Neural progenitor cell (in vitro differentiated cells): ENCODE data around the gene ISL2. TPM values are rescaled to one million over a fixed set of nuclear protein-coding genes. Genes with fewer than 3 reads are reported as not detected.

Experiments
- DNase-seq: peaks from one replicate; pipeline ENCODE4 v3.0.0-alpha.2; 2016; ENCODE audit warnings: low spot score
- H2AFZ ChIP-seq: fragments of 200-600 bp; sonication (generic); replicated peaks from 2 replicates; pipeline ENCODE4 v1.6.1; 2016; ENCODE audit warnings: antibody characterized with exemption
- H3F3A ChIP-seq: fragments of 200-600 bp; sonication (generic); 2 replicates; pipeline ENCODE4 v1.6.1; 2016; ENCODE audit warnings: antibody characterized with exemption, low read depth
- H3K27ac ChIP-seq: fragments of 200-600 bp; sonication (generic); 2 replicates; pipeline ENCODE4 v1.5.1; 2016; ENCODE audit warnings: mild to moderate bottlenecking
- H3K27me3 ChIP-seq: fragments of 200-600 bp; sonication (generic); 2 replicates; pipeline ENCODE4 v1.6.1; 2016; ENCODE audit warnings: mild to moderate bottlenecking, moderate library complexity
- H3K36me3 ChIP-seq: fragments of 200-600 bp; sonication (generic); 2 replicates; pipeline ENCODE4 v1.5.1; 2016
- H3K4me1 ChIP-seq: fragments of 200-600 bp; sonication (generic); 2 replicates; pipeline ENCODE4 v1.6.1; 2016; ENCODE audit warnings: mixed run types
- H3K4me2 ChIP-seq: fragments of 200-600 bp; sonication (generic); 2 replicates; pipeline ENCODE4 v1.6.1; 2016
- H3K4me3 ChIP-seq: fragments of 200-600 bp; sonication (generic); 2 replicates; pipeline ENCODE4 v1.5.1; 2016
- H3K79me2 ChIP-seq: fragments of 200-600 bp; sonication (generic); 2 replicates; pipeline ENCODE4 v1.6.1; 2016; ENCODE audit warnings: low read depth
- H3K9ac ChIP-seq: fragments of 200-600 bp; sonication (generic); 2 replicates; pipeline ENCODE4 v1.6.1; 2016
- H3K9me3 ChIP-seq: fragments of 200-600 bp; sonication (generic); 2 replicates; pipeline ENCODE4 v1.5.1; 2016; ENCODE audit warnings: low read depth
- H4K20me1 ChIP-seq: fragments of 200-600 bp; sonication (generic); 2 replicates; pipeline ENCODE4 v1.6.1; 2016; ENCODE audit warnings: low read depth
- H3K27ac Mint-ChIP-seq: 3 replicates; pipeline ENCODE4 v1.8.0; 2021; ENCODE audit warnings: mixed read lengths
- H3K27me3 Mint-ChIP-seq: 2 replicates; pipeline ENCODE4 v1.8.0; 2022; ENCODE audit warnings: low read depth, mild to moderate bottlenecking, inconsistent platforms, moderate library complexity, mixed read lengths; ENCODE audit not compliant: insufficient read depth
- H3K36me3 Mint-ChIP-seq: 3 replicates; pipeline ENCODE4 v1.8.0; 2021; ENCODE audit warnings: mixed read lengths
- H3K4me1 Mint-ChIP-seq: 3 replicates; pipeline ENCODE4 v1.8.0; 2021; ENCODE audit warnings: mixed read lengths
- H3K4me3 Mint-ChIP-seq: 3 replicates; pipeline ENCODE4 v1.8.0; 2021; ENCODE audit warnings: mild to moderate bottlenecking, moderate library complexity, mixed read lengths
- H3K9me3 Mint-ChIP-seq: 3 replicates; pipeline ENCODE4 v1.8.0; 2020; ENCODE audit warnings: mixed read lengths
- EZH2 ChIP-seq: fragments of 200-600 bp; sonication (generic); IDR thresholded peaks from 2 replicates; pipeline ENCODE4 v1.6.1; 2017; ENCODE audit warnings: antibody characterized with exemption, mild to moderate bottlenecking, moderate library complexity
- EZH2phosphoT487 ChIP-seq: fragments of 200-600 bp; sonication (generic); IDR thresholded peaks from 2 replicates; pipeline ENCODE4 v1.6.1; 2017; ENCODE audit warnings: antibody characterized with exemption
- total RNA-seq: library from RNA; depleted of rRNA; stranded (reverse); fragments of >200 nt; gene quantifications from 2 replicates; pipeline ENCODE4 v1.2.3, GENCODE V29; 2015; ENCODE audit warnings: low replicate concordance
- TF ChIP-seq, protein P1 (sequence below): fragments of 200-600 bp; sonication (generic); IDR thresholded peaks from 2 replicates; pipeline ENCODE4 v1.5.1; 2017; ENCODE audit warnings: antibody characterized with exemption, mild to moderate bottlenecking

ISL2 gene
- total RNA-seq, 1 donor from 2014 or later, result not detected

DNA sequence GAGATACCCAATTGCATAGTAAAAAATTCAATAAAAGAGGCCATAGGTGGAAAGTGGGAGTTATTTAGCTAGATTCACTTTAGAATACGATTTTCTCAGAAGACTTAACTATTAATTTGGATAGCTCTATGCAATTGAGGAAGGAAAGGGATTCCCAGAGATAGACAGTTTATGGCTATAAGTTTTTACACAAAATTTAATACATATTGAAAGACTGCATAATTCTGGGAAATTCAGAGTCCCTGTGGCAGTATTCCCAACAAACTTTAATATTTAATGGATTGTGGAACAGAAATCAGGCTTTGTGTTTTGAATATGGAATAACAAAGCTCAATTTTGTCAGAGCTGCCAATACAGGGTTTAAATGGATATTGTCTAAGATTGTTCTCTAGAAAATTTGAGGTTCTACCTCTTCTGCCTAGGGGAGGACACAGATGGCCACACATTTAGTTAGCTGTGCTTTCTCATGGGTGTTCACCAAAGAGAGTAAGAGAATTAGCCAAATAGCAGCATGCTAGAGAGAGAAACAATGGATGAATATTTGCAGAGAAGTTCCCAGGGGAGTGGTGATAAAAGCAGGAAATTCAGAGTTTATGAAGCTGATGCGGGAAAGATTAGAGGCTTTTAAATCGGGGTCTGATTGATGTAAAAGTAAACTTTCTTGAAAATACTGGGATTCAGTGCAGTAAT, 8.5 kb downstream of the ISL2 start:
- H3K9me3 ChIP-seq, result no peaks in the 10 kb centered on the region
- peaks cover 73% of the 10 kb centered on the region for H3K27me3 Mint-ChIP-seq
- no peak overlapping the region for H3K4me2 ChIP-seq
- H3K4me1 ChIP-seq, result peaks cover 24% of the 10 kb centered on the region
- H3F3A ChIP-seq, result peaks cover 47% of the 10 kb centered on the region
- H3K27me3 ChIP-seq, result peaks cover 100% of the 10 kb centered on the region
- H3K79me2 ChIP-seq, result no peaks in the 10 kb centered on the region
- no peak for DNase-seq
- H3K9ac ChIP-seq, result no peak overlapping the region
- H3K9me3 Mint-ChIP-seq, result no peaks in the 10 kb centered on the region
- no peak overlapping the region for H2AFZ ChIP-seq
- H3K36me3 ChIP-seq, result no peaks in the 10 kb centered on the region
- peaks cover 30% of the 10 kb centered on the region for H3K4me1 Mint-ChIP-seq
- H3K27ac ChIP-seq, result no peak overlapping the region
- H3K4me3 Mint-ChIP-seq, result peak overlapping the region; percentile 52
- H3K27ac Mint-ChIP-seq, result no peak overlapping the region
- H3K36me3 Mint-ChIP-seq, result no peaks in the 10 kb centered on the region
- peaks cover 83% of the 10 kb centered on the region for H4K20me1 ChIP-seq
- no peak overlapping the region for H3K4me3 ChIP-seq
- TF ChIP-seq, protein P1, sequence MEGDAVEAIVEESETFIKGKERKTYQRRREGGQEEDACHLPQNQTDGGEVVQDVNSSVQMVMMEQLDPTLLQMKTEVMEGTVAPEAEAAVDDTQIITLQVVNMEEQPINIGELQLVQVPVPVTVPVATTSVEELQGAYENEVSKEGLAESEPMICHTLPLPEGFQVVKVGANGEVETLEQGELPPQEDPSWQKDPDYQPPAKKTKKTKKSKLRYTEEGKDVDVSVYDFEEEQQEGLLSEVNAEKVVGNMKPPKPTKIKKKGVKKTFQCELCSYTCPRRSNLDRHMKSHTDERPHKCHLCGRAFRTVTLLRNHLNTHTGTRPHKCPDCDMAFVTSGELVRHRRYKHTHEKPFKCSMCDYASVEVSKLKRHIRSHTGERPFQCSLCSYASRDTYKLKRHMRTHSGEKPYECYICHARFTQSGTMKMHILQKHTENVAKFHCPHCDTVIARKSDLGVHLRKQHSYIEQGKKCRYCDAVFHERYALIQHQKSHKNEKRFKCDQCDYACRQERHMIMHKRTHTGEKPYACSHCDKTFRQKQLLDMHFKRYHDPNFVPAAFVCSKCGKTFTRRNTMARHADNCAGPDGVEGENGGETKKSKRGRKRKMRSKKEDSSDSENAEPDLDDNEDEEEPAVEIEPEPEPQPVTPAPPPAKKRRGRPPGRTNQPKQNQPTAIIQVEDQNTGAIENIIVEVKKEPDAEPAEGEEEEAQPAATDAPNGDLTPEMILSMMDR, result no peak
- peak; percentile 67 for TF ChIP-seq EZH2
- peak; percentile 3 for TF ChIP-seq EZH2phosphoT487

DNA sequence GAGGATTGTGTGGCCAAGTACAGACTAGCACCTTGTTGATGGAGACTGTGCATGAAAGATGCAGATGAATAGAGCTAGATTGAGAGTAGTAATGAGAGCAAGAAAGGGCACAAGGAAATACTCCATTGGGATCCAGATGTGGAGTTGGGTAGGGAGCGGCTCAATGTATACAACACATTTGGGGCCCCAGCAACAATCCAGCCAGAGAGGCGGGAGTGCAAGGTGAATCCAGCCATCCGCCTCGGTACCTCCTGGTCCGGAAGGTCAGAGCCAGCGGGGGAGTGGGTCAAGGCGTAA, 9.0 kb downstream of the ISL2 start:
- H3K79me2 ChIP-seq, result no peaks in the 10 kb centered on the region
- peak overlapping the region; percentile 86 for H3K4me2 ChIP-seq
- H3K4me1 ChIP-seq, result peaks cover 19% of the 10 kb centered on the region
- H3K27ac ChIP-seq, result no peak overlapping the region
- H3F3A ChIP-seq, result peaks cover 47% of the 10 kb centered on the region
- H3K9ac ChIP-seq, result no peak overlapping the region
- peak overlapping the region; percentile 52 for H3K4me3 Mint-ChIP-seq
- H3K36me3 ChIP-seq, result no peaks in the 10 kb centered on the region
- no peak overlapping the region for H2AFZ ChIP-seq
- H3K27me3 Mint-ChIP-seq, result peaks cover 68% of the 10 kb centered on the region
- TF ChIP-seq EZH2phosphoT487, result peak; percentile 1
- TF ChIP-seq, protein P1, result no peak
- H3K4me3 ChIP-seq, result peak overlapping the region; percentile 51
- H3K36me3 Mint-ChIP-seq, result no peaks in the 10 kb centered on the region
- no peaks in the 10 kb centered on the region for H3K9me3 Mint-ChIP-seq
- peaks cover 100% of the 10 kb centered on the region for H3K27me3 ChIP-seq
- peaks cover 26% of the 10 kb centered on the region for H3K4me1 Mint-ChIP-seq
- H4K20me1 ChIP-seq, result peaks cover 79% of the 10 kb centered on the region
- H3K27ac Mint-ChIP-seq, result no peak overlapping the region
- H3K9me3 ChIP-seq, result no peaks in the 10 kb centered on the region
- DNase-seq, result no peak

DNA sequence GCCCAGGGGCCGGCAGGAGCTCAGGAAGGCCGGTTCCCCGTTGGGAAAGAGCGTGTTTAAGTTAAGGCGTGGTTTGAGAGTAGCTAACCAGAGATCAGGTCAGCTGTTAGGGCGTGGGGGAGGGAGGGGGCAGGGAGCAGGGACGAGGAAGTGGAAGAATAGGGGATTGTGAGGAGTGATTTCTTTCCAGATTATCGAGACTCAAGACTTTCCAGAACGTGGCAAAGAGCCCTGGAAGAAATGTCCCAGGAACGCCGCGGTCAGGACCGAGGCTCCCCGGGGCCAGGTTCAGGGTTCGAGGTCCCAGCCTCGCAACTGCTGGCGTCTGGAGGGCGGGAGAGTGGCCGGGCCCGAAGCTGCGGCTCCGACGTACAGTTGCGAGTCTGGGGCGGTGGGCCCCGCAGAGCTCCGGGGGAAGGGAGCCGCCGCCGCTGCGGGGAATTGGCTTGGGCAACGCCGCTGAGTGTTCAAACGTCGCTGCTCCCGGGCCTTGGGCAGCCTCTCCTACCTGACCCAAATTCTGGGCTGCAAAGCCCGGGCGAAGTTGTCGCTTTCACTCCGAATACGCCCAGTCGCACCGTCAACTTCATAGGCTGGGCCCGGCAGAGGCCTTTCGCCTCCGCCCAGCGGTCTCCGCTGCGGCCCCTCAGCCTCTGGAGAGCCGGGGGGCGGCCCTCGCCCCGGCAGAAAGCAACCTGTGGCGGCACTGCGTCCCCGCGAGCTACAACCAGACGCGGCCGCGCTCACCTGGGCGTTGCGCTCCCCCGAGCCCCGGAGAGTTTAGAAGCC, 9.5 kb downstream of the ISL2 start:
- DNase-seq, result peak; percentile 70
- peaks cover 63% of the 10 kb centered on the region for H3K27me3 Mint-ChIP-seq
- H3K4me2 ChIP-seq, result peak overlapping the region; percentile 86

More for the DNA sequence above, 9.5 kb downstream of the ISL2 start:
- Histone ChIP-seq H3K27me3 (peaks cover 100% of the 10 kb centered on the region), H3K9ac (no peak overlapping the region), H3K9me3 (no peaks in the 10 kb centered on the region), H3K4me3 (peak overlapping the region; percentile 51), H2AFZ (peak overlapping the region; percentile 37), H3K79me2 (no peaks in the 10 kb centered on the region), H4K20me1 (peaks cover 73% of the 10 kb centered on the region), H3K4me1 (peaks cover 14% of the 10 kb centered on the region), H3F3A (peaks cover 44% of the 10 kb centered on the region), H3K27ac (no peak overlapping the region), H3K36me3 (no peaks in the 10 kb centered on the region)
- Mint-ChIP-seq H3K4me1 (peaks cover 22% of the 10 kb centered on the region), H3K36me3 (no peaks in the 10 kb centered on the region), H3K4me3 (no peak overlapping the region), H3K27ac (no peak overlapping the region), H3K9me3 (no peaks in the 10 kb centered on the region)
- TF ChIP-seq EZH2phosphoT487, result peak; percentile 54
- TF ChIP-seq, protein P1, result no peak
